Ectodermal cell (in vitro differentiated cells): Measurements from ENCODE around the gene PRICKLE1.

Source experiments
- H3K27ac ChIP-seq: 2 replicates; pipeline ENCODE4 v1.7.0; 2013; ENCODE audit warnings: mild to moderate bottlenecking, low read depth, low read length; ENCODE audit not compliant: insufficient read depth, poor library complexity, severe bottlenecking
- H3K27me3 ChIP-seq: 2 replicates; pipeline ENCODE4 v1.7.0; 2013; ENCODE audit warnings: mild to moderate bottlenecking, low read length; ENCODE audit not compliant: insufficient read depth, control insufficient read depth, poor library complexity, severe bottlenecking
- H3K36me3 ChIP-seq: one replicate; pipeline ENCODE4 v1.7.0; 2013; ENCODE audit warnings: low read length; ENCODE audit not compliant: control insufficient read depth, insufficient read depth
- H3K4me1 ChIP-seq: one replicate; pipeline ENCODE4 v1.7.0; 2013; ENCODE audit warnings: low read length; ENCODE audit not compliant: control insufficient read depth, insufficient read depth
- H3K4me3 ChIP-seq: 2 replicates; pipeline ENCODE4 v1.7.0; 2013; ENCODE audit warnings: low read depth, low read length, control low read depth; ENCODE audit not compliant: insufficient read depth
- H3K9me3 ChIP-seq: 2 replicates; pipeline ENCODE4 v1.7.0; 2013; ENCODE audit warnings: mild to moderate bottlenecking, low read length, moderate library complexity; ENCODE audit not compliant: control insufficient read depth
- WGBS, 2 experiments: methylation state at CpG; one replicate each; pipeline ENCODE4 v1.1.7; 2013; ENCODE audit warnings: missing lambda C conversion rate in 2 of 2; 5-methylcytosine and 5-hydroxymethylcytosine counted together

The PRICKLE1 gene

DNA sequence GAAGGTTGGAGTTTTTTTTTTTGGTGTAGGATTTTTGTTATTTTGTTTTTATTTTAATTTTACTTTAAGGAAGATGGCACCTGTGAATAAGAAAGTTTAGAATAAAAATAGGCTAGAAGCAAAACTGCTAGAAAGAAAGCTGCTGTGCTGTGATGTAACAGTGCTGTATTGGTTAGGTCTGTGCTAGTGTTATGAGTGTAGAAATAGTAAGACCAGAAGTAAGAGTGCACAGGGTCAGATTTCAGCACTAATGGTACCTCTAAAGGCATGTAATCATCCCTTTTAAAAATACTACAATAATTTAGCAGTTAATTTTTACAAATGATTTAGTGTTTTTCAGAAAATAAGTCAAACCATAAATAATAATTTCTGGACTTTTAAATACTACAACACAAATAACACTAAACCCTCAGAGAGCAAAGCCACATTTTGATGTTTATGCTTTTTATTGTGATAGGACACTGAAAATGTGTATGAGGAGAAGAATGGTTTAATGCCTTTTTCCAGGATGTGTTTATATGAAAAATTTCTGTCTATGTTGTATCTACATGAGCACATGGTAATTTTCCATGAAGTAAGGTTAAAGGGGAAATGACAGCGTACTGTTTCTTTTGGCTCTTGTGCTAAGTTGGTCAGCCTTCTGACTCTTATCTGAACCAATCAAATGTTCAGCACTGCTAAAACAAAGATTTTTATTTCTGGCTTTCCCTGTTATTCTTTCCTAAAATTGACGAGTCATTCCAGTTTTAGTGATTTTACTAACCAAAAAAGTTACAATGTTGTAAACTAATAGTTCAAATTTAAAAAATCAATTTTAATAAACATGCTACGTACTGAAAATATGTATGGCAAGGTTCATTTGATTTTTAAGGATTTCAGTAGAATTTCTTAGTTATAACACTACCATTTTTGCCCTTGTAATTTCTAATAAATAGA, 167.4 kb downstream of the PRICKLE1 start:
- no peaks in the 10 kb centered on the region for H3K27me3 ChIP-seq
- H3K9me3 ChIP-seq: no peaks in the 10 kb centered on the region
- H3K4me3 ChIP-seq: no peak overlapping the region
- no peaks in the 10 kb centered on the region for H3K36me3 ChIP-seq
- no peak overlapping the region for H3K27ac ChIP-seq
- no peaks in the 10 kb centered on the region for H3K4me1 ChIP-seq
- WGBS, 2 experiments: 92 to 100% methylated on average over 1 to 2 of the region's 3 CpGs

- no peaks in the 10 kb centered on the region for H3K9me3 ChIP-seq
- H3K36me3 ChIP-seq: no peaks in the 10 kb centered on the region
- H3K4me1 ChIP-seq: no peaks in the 10 kb centered on the region
- H3K27me3 ChIP-seq: no peaks in the 10 kb centered on the region
- no peak overlapping the region for H3K27ac ChIP-seq
- H3K4me3 ChIP-seq: no peak overlapping the region
- WGBS, 2 experiments: 96 to 97% methylated on average over 2 of the region's 3 CpGs
Measured at GRCh38 chr12:42420395-42420794, 169.2 kb downstream of the PRICKLE1 start.

DNA sequence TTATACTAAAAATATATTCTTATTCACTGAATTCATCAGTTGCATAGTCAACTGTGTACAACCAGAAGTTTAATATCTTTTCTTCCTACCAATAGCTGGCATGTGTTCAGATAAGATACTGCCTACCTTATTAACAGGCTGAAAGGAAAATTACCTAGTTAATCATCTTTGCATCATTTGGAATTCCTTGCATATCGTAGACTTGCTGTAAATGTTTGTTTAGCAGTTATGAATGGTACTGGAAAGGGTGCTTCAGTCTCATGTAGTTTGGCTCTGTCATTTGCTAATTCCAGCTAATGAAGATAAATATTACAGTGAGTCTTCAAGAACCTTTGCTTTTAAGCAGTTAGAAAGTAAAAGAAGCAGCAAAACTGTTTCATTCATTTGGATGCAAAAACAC, 179.2 kb downstream of the PRICKLE1 start:
- H3K27ac ChIP-seq: no peak overlapping the region
- no peaks in the 10 kb centered on the region for H3K36me3 ChIP-seq
- no peak overlapping the region for H3K4me3 ChIP-seq
- 100% methylated on average over 1 of the region's 1 CpG for WGBS, 2 experiments
- no peaks in the 10 kb centered on the region for H3K4me1 ChIP-seq
- no peaks in the 10 kb centered on the region for H3K9me3 ChIP-seq
- H3K27me3 ChIP-seq: no peaks in the 10 kb centered on the region

GRCh38 chr12:42409471-42409870, 180.1 kb downstream of the PRICKLE1 start:
- no peaks in the 10 kb centered on the region for H3K9me3 ChIP-seq
- no peak overlapping the region for H3K27ac ChIP-seq
- 94 to 100% methylated on average over 1 to 2 of the region's 2 CpGs for WGBS, 2 experiments
- no peaks in the 10 kb centered on the region for H3K27me3 ChIP-seq
- no peaks in the 10 kb centered on the region for H3K4me1 ChIP-seq
- H3K36me3 ChIP-seq: no peaks in the 10 kb centered on the region
- no peak overlapping the region for H3K4me3 ChIP-seq

GRCh38 chr12:42407306-42407705, 182.2 kb downstream of the PRICKLE1 start:
- Histone ChIP-seq H3K27me3 (no peaks in the 10 kb centered on the region), H3K4me3 (no peak overlapping the region), H3K36me3 (no peaks in the 10 kb centered on the region), H3K27ac (no peak overlapping the region), H3K9me3 (no peaks in the 10 kb centered on the region), H3K4me1 (no peaks in the 10 kb centered on the region)
- WGBS, 2 experiments: 89 to 100% methylated on average over 1 of the region's 1 CpG
